Heart left ventricle (tissue), 16 donors: Measurements from ENCODE around the gene DYSF. TPM values are rescaled to one million over a fixed set of nuclear protein-coding genes. Genes with fewer than 3 reads are reported as not detected.
A peak's percentile ranks its signal among the peaks of the same experiment; 100 is the strongest.

ENCODE experiments used
- ATAC-seq, 4 donors: fragments of 200-7000 bp; cut with Tn5 transposase; one replicate each; pipeline ENCODE4 v1.9.1; 2020 to 2022; ENCODE audit warnings: moderate library complexity in 4 of 4, mild to moderate bottlenecking in 3 of 4, moderate number of reproducible peaks in 1 of 4
- DNase-seq, 5 donors: peaks; one replicate each; pipeline ENCODE4 v3.0.0-alpha.2; 2020
- H3K27ac ChIP-seq, 12 donors: fragments of 200-600 bp; sonication (generic) in 4 of 12; one replicate each; pipeline versions ENCODE4 v1.5.0 to v1.8.0; 2016 to 2022; ENCODE audit warnings: mild to moderate bottlenecking in 2 of 12
- H3K27me3 ChIP-seq, 9 donors: fragments of 200-600 bp; sonication (generic) in 2 of 9; one replicate each; pipeline versions ENCODE4 v1.5.1 to v1.8.0; 2016 to 2022; ENCODE audit warnings: mild to moderate bottlenecking in 3 of 9
- H3K36me3 ChIP-seq, 9 donors: fragments of 200-600 bp; sonication (generic) in 2 of 9; one replicate each; pipeline versions ENCODE4 v1.5.0 to v1.8.0; 2018 to 2022; ENCODE audit warnings: mild to moderate bottlenecking in 2 of 9
- H3K4me1 ChIP-seq, 12 donors: fragments of 200-600 bp; sonication (generic) in 4 of 12; one replicate each; pipeline versions ENCODE4 v1.5.0 to v1.8.0; 2016 to 2022; ENCODE audit warnings: mild to moderate bottlenecking in 3 of 12
- H3K4me3 ChIP-seq, 12 donors: fragments of 200-600 bp; sonication (generic) in 4 of 12; one replicate each; pipeline versions ENCODE4 v1.5.0 to v1.8.0; 2017 to 2022; ENCODE audit warnings: mild to moderate bottlenecking in 9 of 12, moderate library complexity in 4 of 12
- H3K9me3 ChIP-seq, 12 donors: fragments of 200-600 bp; sonication (generic) in 4 of 12; one replicate each; pipeline versions ENCODE4 v1.5.0 to v1.8.0; 2016 to 2022; ENCODE audit warnings: mild to moderate bottlenecking in 1 of 12
- POLR2A ChIP-seq, 2 donors: fragments of 450-650 bp; IDR thresholded peaks; one replicate each; pipeline ENCODE4 v1.6.1; 2017; ENCODE audit warnings: antibody characterized with exemption in 2 of 2, mild to moderate bottlenecking in 2 of 2, moderate library complexity in 2 of 2
- WGBS, 4 donors: extraction: QIAGEN DNeasy Blood & Tissue Kit in 2 of 4; methylation state at CpG; one replicate each; pipeline versions ENCODE4 v1.1.5 to v1.1.7; 2013 to 2018; 5-methylcytosine and 5-hydroxymethylcytosine counted together
- intact Hi-C, 10 donors: fragments of 100-400 bp; cut with DNase I; formaldehyde crosslinking; loops; one replicate each; pipeline versions ENCODE4 v1.11.1 to v1.14.2; 2022
- polyA plus RNA-seq, 2 donors: library from polyadenylated mRNA; stranded (reverse); fragments of 200-250 nt; gene quantifications; one replicate each; pipeline ENCODE4 v1.2.3, GENCODE V29; 2013
- total RNA-seq, 9 donors: library from RNA; depleted of rRNA in 2 of 9; stranded (reverse); fragments of >200 nt in 2 of 9; fragmentation: NEBNext Ultra II Directional in 3 of 9; extraction: Animal tissue kit (Norgen Biotek cat#: 25700) in 3 of 9; gene quantifications; one replicate each; pipeline versions ENCODE4 v1.1.0 to v1.2.4, GENCODE V29; 2016 to 2023
- TF ChIP-seq, protein P1 (sequence below), 12 donors: fragments of 200-600 bp; sonication (generic) in 4 of 12; IDR thresholded peaks; one replicate each; pipeline versions ENCODE4 v1.5.0 to v1.8.0; 2018 to 2022; ENCODE audit warnings: antibody characterized with exemption in 12 of 12, mild to moderate bottlenecking in 5 of 12
- donor health status: ischemic (EF 13 %, LVEDD 7.1; RV severe dilation, severe dysfunction).
- donor health status: healthy with polysubstance abuse.
- donor health status: DM: no; HTN: yes; CAD: no.
- donor health status: DM: no; HTN: no; CAD: no.
- donor health status: ischemic (EF 25% LVEDD 6.9; RV normal size, moderate dysfunction).
- donor health status: ischemic (EF 25% LVEDD 5.7; RV mildly dilated, moderate dysfunction).
- donor health status: healthy.
- donor health status: DM: yes; HTN: yes; CAD: no.
- donor health status: ischemic (EF 35%, LVEDD 5.7; RV mildly dilated, moderate dysfunction).
- donor health status: nonischemic (EF 11% LVEDD 7.7; RV severe dilation, severe dysfunction).
- donor health status: DM: yes; HTN: yes; CAD: no.
- donor health status: PGD.
- donor health status: ischemic (EF 29% LVEDD 5.4; RV normal size, mild dysfunction).
- donor health status: nonischemic (EF 23%, LVEDD 6.1; RV moderate dilation, normal function).

Gene DYSF
- total and polyA plus RNA-seq, 11 donors, result 25.5 to 99.9 (median 78.6) TPM

DNA sequence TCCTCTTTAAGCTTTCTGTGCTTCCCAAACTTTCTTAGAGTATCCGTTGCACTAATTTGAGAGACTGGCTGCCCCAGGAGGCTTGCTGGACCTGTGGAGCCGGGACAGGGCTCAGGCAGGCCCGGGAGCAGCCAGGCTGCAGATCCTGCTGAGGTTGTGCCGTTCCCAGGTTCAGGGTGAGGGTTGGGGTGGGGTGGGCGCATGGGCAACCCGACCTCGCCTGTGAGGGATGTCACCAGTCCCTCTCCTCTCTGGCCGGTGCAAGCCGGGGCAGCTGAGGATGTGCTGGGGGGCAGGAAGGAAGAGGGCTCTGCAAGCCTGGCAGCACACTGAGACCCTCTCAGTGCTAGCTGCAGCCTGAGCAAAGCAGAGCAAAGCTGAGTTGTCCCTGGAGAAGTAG lies 57.6 kb downstream of the DYSF start:
- DNase-seq (no peak), ATAC-seq (no peak)
- 83 to 93% (median 88%) methylated on average over 9 of the region's 9 CpGs for WGBS, 4 donors
- Histone ChIP-seq H3K36me3 (peaks cover 0 to 35% (median 12%) of the 10 kb centered on the region in 9 donors), H3K4me1 (peaks cover 0 to 18% (median 4%) of the 10 kb centered on the region in 12 donors), H3K9me3 (no peaks in the 10 kb centered on the region), H3K4me3 (no peak overlapping the region), H3K27ac (no peak overlapping the region), H3K27me3 (no peaks in the 10 kb centered on the region)
- TF ChIP-seq, protein P1, sequence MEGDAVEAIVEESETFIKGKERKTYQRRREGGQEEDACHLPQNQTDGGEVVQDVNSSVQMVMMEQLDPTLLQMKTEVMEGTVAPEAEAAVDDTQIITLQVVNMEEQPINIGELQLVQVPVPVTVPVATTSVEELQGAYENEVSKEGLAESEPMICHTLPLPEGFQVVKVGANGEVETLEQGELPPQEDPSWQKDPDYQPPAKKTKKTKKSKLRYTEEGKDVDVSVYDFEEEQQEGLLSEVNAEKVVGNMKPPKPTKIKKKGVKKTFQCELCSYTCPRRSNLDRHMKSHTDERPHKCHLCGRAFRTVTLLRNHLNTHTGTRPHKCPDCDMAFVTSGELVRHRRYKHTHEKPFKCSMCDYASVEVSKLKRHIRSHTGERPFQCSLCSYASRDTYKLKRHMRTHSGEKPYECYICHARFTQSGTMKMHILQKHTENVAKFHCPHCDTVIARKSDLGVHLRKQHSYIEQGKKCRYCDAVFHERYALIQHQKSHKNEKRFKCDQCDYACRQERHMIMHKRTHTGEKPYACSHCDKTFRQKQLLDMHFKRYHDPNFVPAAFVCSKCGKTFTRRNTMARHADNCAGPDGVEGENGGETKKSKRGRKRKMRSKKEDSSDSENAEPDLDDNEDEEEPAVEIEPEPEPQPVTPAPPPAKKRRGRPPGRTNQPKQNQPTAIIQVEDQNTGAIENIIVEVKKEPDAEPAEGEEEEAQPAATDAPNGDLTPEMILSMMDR (IDR thresholded peaks at IDR 0.05), result no peak
- no peak for TF ChIP-seq POLR2A (IDR thresholded peaks at IDR 0.05)
- intact Hi-C loops, result loop anchor here (1.0 to 5.0 kb wide), 12 partner anchors 50 to 354 kb away; partner anchors contain the start of gene PAIP2B (in 1 of the 10)

DNA sequence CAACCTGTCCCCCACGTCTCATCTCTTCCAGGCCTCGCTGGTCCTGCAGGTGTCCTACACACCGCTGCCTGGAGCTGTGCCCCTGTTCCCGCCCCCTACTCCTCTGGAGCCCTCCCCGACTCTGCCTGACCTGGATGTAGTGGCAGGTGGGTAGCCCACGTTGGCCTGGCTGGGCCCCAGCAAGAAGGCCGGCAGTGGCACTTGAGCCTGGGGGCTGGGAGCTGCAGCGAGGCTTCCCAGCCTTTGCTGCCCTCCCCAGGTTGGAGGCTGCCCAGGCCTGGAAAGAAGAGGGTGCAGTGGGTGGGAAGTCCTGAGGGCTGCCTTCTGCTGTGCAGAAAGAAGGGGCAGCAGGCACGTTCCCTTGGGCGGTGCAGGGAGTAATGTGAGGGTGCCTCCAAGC lies 58.4 kb downstream of the DYSF start:
- intact Hi-C loops, result loop anchor here (2.0 to 5.0 kb wide), 9 partner anchors 51 to 354 kb away; partner anchors contain the start of gene PAIP2B (in 1 of the 10)
- H3K4me1 ChIP-seq, result peaks cover 0 to 14% (median 0%) of the 10 kb centered on the region in 12 donors
- peak in 1 of 4 donors; percentile 12 for ATAC-seq
- WGBS, 4 donors, result 75 to 88% (median 82%) methylated on average over 8 to 10 of the region's 10 CpGs
- no peak for DNase-seq
- no peaks in the 10 kb centered on the region for H3K27me3 ChIP-seq
- no peaks in the 10 kb centered on the region for H3K9me3 ChIP-seq
- H3K27ac ChIP-seq, result no peak overlapping the region
- no peak overlapping the region for H3K4me3 ChIP-seq
- no peak for TF ChIP-seq POLR2A (IDR thresholded peaks at IDR 0.05)
- TF ChIP-seq, protein P1 (IDR thresholded peaks at IDR 0.05), result no peak
- H3K36me3 ChIP-seq, result peaks cover 0 to 43% (median 20%) of the 10 kb centered on the region in 9 donors

GRCh38 chr2:71512386-71512785 lies 59.0 kb downstream of the DYSF start:
- Histone ChIP-seq H3K27ac (no peak overlapping the region), H3K36me3 (peaks cover 0 to 49% (median 26%) of the 10 kb centered on the region in 9 donors), H3K27me3 (no peaks in the 10 kb centered on the region), H3K9me3 (no peaks in the 10 kb centered on the region), H3K4me1 (peaks cover 0 to 10% (median 0%) of the 10 kb centered on the region in 12 donors), H3K4me3 (no peak overlapping the region)
- no peak for DNase-seq
- TF ChIP-seq POLR2A (IDR thresholded peaks at IDR 0.05), result no peak
- TF ChIP-seq, protein P1 (IDR thresholded peaks at IDR 0.05), result no peak
- WGBS, 4 donors, result 77 to 92% (median 88%) methylated on average over 2 to 4 of the region's 4 CpGs
- no peak for ATAC-seq
- intact Hi-C loops, result loop anchor here in 7 of 10 donors (2.0 to 5.0 kb wide), 6 partner anchors 210 to 355 kb away; partner anchors contain the start of gene PAIP2B (in 1 of the 7)

DNA sequence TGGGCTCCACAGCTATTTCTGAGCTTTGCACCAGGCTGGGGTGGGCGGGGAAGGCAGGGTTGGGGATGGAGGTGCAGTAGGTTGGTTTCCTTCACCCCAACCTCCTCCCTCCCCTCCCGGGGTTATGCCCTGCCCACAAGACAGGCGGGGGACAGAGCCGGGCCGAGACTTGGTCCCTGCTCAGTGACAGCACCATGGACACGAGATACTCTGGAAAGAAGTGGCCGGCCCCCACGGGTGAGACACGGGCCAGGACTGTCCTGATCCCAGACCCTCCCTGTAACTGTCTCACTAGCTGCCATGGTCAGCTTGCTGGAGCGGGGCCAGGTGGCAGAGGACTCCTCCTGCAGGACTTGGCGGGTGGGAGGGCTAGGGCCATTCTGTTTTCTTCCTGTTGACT lies 59.7 kb downstream of the DYSF start:
- TF ChIP-seq, protein P1 (IDR thresholded peaks at IDR 0.05), result no peak
- no peak for TF ChIP-seq POLR2A (IDR thresholded peaks at IDR 0.05)
- no peak overlapping the region for H3K27ac ChIP-seq
- peak in 2 of 4 donors; percentile 5 to 19 for ATAC-seq
- 63 to 71% (median 67%) methylated on average over 7 to 11 of the region's 11 CpGs for WGBS, 4 donors
- DNase-seq, result no peak
- H3K9me3 ChIP-seq, result no peaks in the 10 kb centered on the region
- peaks cover 0 to 57% (median 31%) of the 10 kb centered on the region in 9 donors for H3K36me3 ChIP-seq
- intact Hi-C loops, result loop anchor here in 7 of 10 donors (2.0 to 5.0 kb wide), 6 partner anchors 211 to 356 kb away; partner anchors contain the start of gene PAIP2B (in 1 of the 7)
- H3K27me3 ChIP-seq, result no peaks in the 10 kb centered on the region
- no peak overlapping the region for H3K4me3 ChIP-seq
- peaks cover 0 to 10% (median 0%) of the 10 kb centered on the region in 12 donors for H3K4me1 ChIP-seq
